SHP77 treated with DMSO at 0.1 percent for 48 hours (cell line): ENCODE results near the gene ADA.

Experiments
- DNase-seq: peaks from one replicate; lab custom pipeline; 2025; lab: John Stamatoyannopoulos, UW

The ADA gene

GRCh38 chr20:44624152-44624551 is 27.3 kb downstream of the ADA start:
- no peak for DNase-seq

DNA sequence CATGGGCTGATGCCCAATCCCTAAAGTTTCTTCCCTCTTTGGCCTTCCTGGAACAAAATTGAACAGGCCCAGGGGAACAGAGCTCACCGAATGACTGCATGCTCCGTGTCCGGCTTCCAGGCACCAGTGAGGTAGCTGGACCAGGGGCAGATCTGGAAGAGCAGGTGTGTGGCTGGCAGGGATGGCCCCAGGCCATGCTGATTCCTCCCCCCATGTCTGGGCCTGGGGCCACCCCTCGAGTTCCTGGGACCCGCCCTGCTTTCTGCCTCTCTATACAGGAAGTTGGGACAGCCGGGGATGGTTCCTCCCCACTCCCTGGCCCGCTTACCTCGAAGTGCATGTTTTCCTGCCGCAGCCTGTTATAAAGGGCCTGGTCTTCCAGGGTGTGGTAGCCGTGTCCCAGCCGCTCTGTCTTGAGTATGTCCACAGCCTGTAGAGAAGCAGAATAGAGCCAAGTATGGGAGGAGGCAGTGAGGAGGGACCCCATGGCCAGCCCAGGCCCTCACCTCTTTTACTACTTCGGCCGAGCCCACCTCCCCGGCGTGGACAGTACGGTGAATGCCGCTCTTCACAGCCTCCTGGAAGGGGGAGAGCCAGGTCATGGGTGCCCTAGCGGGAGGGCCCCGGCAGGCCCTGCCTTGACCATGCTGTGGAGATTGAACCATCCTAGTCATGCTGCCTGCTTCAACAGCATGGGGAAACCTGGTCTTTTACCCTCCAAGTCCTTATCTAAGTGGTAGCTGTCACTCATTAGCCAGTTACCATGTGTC is 28.8 kb downstream of the ADA start:
- DNase-seq, result no peak

GRCh38 chr20:44621939-44622338 is 29.6 kb downstream of the ADA start:
- no peak for DNase-seq

GRCh38 chr20:44621325-44621724 is 30.2 kb downstream of the ADA start:
- no peak for DNase-seq

- no peak for DNase-seq
Measured at GRCh38 chr20:44620030-44620429, 31.5 kb downstream of the ADA start.

DNA sequence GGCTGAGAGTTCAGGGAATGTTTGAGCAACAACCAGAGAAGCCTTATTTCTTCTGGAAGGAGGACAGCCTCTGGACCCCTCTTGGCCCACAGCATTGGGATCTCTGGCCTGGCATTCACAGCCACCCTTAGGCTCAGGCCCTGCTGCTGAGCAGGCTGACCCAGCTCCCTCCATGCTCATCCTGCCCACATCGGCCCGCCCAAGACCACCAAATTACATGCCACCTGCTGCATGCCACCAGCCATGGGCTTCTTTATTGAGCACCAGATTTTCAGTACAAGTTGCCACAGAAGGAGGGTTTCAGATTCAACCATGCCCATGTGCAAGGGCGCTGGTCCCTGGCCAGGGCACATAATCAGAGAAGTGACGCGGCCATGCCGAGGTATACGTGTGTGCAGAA is 32.2 kb downstream of the ADA start:
- DNase-seq, result no peak

DNA sequence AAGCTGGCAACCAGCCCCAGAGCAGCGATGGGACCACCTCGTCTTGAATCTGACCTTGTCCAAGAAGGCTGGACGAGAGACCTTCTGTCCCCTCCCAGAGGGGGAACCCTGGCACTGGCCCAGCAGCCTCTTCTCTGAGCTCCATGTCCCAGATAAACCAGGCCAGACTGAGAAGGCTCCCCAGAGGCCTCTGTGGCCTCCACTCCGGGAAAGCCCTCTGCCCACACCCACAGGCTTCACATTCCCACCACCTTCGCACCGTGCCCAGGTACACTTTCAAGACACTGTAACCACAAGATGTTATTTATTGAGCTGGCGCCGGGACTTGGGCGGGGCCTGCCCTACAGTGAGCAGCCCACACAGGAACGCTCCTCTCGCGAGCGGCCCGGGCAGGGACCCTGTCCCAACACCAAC is 33.2 kb downstream of the ADA start:
- DNase-seq, result no peak

GRCh38 chr20:44616604-44616964 is 34.9 kb downstream of the ADA start:
- no peak for DNase-seq

DNA sequence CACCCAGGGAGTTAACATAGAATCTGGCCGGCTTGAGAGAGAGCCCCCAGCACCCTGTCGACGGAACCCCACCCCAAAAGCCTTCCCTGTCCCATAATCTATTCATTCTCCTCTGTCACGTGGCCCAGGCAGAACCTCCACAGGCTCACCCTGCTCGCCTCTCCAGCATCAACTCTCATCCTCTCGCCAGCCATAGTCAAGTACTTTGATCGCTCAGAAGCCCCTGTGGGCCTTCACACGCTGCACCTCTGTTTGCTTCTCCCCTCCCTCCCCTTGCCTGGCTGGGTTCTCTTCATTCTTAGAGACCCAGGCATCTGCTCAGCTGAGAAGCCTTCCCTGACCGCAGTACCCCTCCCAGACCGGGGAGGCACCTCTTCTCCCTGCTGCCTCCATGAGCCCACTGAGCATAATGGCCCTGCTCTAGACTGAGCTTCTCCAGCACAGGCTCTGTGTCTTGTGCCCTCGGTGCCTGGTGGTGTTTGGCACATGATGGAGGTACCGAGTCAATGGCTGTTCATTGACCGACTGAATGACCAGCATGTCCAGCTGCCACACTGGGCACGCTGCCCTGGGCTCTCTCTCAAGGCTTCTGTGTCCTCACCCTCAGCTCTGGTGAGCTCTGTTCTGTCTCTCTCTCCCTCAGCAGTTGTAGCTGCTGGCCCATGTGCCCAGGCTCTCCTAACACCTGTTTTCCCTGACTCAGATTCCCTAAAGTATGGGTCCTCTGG is 35.5 kb downstream of the ADA start:
- DNase-seq, result no peak

GRCh38 chr20:44615169-44615791 is 36.2 kb downstream of the ADA start:
- DNase-seq, result no peak

- DNase-seq, result no peak
Measured at GRCh38 chr20:44614525-44614924, 37.0 kb downstream of the ADA start.

GRCh38 chr20:44613575-44613974 is 37.9 kb downstream of the ADA start:
- no peak for DNase-seq

- DNase-seq, result no peak
Measured at GRCh38 chr20:44610313-44610962, 41.1 kb downstream of the ADA start.

- DNase-seq, result peak; percentile 67
Measured at GRCh38 chr20:44609516-44610312, 41.8 kb downstream of the ADA start.

DNA sequence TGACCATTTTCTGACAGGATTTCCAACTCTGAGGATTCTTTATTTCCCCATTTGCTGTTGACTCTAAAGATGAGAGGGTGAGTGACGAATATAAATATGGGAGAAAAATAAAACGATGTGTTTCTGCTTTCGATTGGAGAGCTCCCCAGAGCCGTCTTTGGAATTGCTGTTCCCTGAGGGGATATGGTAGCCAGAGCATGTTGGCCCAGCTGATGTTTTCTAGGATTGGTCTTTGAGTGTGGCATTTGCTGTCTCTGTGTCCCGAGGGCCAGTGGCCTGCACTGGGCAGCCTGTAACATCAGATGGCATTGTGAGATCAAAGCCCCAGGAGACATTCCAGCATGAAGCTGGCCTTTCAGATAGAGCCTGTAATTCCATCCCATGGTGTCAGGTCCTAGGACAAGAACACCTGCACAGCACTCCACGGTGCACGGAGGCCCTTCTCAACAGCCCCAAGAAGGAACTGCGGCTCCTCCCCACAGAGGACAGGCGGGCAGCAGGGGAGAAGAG is 42.4 kb downstream of the ADA start:
- no peak for DNase-seq

- no peak for DNase-seq
Measured at GRCh38 chr20:44606725-44607441, 44.6 kb downstream of the ADA start.

DNA sequence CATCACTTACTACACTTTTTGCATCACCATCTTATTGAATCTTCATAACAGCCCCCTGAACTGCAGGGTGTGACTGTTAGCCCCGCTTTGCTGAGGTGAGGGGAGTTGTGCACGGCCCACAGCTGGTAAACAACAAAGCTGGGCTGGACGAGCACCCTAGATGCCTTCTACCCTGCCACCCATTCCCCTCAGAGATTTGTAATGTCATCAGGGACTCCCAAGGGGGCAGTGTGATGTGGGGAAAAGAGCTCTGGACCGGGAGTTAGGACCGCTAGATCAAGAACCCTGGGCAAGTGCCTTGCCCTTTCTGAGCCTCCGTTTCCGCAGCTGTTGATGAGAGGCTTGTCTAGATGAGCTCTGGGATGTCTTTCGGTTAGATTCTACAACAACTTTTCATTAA is 48.2 kb downstream of the ADA start:
- no peak for DNase-seq

- no peak for DNase-seq
Measured at GRCh38 chr20:44601801-44602204, 49.7 kb downstream of the ADA start.

- no peak for DNase-seq
Measured at GRCh38 chr20:44601236-44601671, 50.2 kb downstream of the ADA start.

- DNase-seq, result no peak
Measured at GRCh38 chr20:44600758-44601201, 50.7 kb downstream of the ADA start.

DNA sequence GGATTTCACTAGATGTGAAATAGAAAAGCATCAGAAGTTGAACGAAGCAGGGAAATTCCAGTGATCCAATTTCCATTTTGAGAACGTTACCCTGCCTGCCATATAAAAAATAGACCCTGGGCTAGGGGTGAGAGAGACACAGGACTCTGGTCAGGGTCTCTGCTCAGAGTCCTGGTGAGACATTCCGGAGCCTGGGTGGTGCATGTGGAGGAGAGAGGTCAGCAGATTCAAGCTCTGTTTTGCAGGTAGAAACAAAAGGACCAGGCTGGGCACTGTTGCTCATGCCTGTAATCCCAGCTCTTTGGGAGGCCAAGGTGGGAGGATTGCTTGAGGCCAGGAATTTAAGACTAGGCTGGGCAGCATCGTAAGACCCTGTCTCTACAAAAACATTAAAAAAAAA is 51.2 kb downstream of the ADA start:
- DNase-seq, result no peak
